ENCODE results near the gene TMEM109.

DNA sequence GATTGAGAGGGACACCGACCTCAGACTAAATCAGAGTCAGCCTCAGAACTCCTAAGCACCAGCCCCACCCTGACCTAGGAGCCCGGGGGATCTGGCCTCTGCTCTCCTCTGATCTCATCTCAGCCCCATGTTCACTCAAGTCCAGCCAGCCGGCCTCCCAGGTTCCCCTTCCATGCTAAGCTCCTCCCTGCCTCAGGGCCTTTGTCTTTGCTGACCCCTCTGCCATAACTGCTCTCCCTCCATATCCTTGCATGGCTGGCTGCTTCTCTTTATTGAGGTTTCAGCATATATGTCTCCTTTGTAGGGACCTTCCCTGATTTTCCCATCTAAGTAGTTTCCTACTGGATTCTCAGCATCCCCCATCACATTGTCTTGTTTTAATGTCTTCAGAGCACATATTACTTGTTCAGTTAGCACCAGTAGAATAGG lies 38.8 kb downstream of the TMEM109 start:
- TF ChIP-seq, protein P1, sequence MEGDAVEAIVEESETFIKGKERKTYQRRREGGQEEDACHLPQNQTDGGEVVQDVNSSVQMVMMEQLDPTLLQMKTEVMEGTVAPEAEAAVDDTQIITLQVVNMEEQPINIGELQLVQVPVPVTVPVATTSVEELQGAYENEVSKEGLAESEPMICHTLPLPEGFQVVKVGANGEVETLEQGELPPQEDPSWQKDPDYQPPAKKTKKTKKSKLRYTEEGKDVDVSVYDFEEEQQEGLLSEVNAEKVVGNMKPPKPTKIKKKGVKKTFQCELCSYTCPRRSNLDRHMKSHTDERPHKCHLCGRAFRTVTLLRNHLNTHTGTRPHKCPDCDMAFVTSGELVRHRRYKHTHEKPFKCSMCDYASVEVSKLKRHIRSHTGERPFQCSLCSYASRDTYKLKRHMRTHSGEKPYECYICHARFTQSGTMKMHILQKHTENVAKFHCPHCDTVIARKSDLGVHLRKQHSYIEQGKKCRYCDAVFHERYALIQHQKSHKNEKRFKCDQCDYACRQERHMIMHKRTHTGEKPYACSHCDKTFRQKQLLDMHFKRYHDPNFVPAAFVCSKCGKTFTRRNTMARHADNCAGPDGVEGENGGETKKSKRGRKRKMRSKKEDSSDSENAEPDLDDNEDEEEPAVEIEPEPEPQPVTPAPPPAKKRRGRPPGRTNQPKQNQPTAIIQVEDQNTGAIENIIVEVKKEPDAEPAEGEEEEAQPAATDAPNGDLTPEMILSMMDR (IDR thresholded peaks at IDR 0.05) = no peak
- TF ChIP-seq POLR2A (IDR thresholded peaks at IDR 0.05) (no peak), POLR2AphosphoS5 (IDR thresholded peaks at IDR 0.05) (no peak), EP300 (IDR thresholded peaks at IDR 0.05) (no peak)
